Measurements from ENCODE around the gene LTB.

DNA sequence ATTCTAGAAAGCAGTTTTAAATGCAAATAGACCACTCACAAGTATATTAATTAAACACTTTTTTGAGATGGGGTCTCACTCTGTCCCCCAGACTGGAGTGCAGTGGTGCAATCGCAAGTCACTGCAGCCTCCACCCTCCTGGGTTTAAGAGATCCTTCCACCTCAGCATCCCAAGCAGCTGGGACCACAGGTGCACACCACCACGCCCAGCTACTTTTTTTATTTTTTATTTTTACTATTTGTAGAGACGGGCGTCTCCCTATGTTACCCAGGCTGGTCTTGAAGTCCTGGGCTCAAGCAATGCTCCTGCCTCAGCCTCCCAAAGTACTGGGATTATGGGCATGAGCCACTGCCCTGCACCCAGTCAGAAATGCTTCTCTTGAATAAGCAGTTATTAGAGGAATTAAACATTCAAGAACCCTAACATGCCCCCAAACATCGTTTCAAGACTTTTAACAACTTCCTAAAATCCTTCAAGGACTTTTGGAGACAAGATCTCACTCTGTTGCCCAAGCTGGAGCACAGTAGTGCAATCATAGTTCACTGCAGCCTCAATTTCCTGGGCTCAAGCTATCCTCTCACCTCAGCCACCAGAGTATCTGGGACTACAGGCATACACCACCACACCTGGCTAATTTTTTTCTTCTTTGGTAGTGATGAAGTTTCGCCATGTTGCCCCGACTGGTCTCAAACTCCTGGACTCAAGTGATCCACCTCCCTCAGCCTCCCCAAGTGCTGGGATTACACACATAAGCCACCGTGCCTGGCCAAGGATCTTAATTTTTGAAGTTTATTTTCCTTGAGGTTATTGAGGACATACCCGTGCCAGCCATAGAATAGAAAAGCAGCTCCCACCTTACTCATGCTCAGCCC is 50.2 kb downstream of the LTB start:
- TF ChIP-seq, protein P1, sequence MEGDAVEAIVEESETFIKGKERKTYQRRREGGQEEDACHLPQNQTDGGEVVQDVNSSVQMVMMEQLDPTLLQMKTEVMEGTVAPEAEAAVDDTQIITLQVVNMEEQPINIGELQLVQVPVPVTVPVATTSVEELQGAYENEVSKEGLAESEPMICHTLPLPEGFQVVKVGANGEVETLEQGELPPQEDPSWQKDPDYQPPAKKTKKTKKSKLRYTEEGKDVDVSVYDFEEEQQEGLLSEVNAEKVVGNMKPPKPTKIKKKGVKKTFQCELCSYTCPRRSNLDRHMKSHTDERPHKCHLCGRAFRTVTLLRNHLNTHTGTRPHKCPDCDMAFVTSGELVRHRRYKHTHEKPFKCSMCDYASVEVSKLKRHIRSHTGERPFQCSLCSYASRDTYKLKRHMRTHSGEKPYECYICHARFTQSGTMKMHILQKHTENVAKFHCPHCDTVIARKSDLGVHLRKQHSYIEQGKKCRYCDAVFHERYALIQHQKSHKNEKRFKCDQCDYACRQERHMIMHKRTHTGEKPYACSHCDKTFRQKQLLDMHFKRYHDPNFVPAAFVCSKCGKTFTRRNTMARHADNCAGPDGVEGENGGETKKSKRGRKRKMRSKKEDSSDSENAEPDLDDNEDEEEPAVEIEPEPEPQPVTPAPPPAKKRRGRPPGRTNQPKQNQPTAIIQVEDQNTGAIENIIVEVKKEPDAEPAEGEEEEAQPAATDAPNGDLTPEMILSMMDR (IDR thresholded peaks at IDR 0.05) = no peak
- TF ChIP-seq POLR2A (IDR thresholded peaks at IDR 0.05; ENCODE audit: low read depth) (no peak), POLR2AphosphoS5 (IDR thresholded peaks at IDR 0.05) (no peak)

Measured in esophagus muscularis mucosa (tissue), 3 donors.